HG02943 (cell line): ENCODE data around the gene MOCOS.
"Not testable (repeated sequence)": the region's sequence is repeated elsewhere in the genome, so short reads cannot be mapped to it uniquely, and the experiment has no call there.

Source experiments
- ATAC-seq: cut with Tn5 transposase; IDR thresholded peaks from one replicate; pipeline ENCODE4 v1.9.1; 2021; ENCODE audit warnings: mild to moderate bottlenecking, low read depth, moderate library complexity; ENCODE audit not compliant: unreplicated experiment

MOCOS gene

GRCh38 chr18:36199691-36200295 is 12.5 kb downstream of the MOCOS start:
- ATAC-seq: no peak

- ATAC-seq: no peak
These were observed 13.1 kb downstream of the MOCOS start for GRCh38 chr18:36200354-36200771.

DNA sequence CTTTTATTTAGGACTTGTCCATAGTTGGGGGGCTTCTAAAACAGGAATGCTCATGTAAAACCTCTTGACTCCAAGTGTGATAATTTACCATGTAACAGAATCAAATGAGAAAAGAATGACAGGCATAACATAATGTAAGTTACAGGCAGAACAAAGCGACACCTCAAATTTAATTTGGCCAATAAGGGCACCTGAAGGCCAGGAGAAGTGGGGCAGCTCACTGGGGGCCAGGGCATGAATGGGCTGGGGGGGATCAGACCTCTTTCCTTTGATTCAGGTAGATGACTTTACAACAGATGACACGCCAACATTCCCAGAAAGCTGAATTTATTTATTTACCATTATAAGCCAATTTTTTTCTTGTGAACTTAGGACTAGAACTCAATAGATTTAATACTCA is 14.5 kb downstream of the MOCOS start:
- ATAC-seq: no peak

DNA sequence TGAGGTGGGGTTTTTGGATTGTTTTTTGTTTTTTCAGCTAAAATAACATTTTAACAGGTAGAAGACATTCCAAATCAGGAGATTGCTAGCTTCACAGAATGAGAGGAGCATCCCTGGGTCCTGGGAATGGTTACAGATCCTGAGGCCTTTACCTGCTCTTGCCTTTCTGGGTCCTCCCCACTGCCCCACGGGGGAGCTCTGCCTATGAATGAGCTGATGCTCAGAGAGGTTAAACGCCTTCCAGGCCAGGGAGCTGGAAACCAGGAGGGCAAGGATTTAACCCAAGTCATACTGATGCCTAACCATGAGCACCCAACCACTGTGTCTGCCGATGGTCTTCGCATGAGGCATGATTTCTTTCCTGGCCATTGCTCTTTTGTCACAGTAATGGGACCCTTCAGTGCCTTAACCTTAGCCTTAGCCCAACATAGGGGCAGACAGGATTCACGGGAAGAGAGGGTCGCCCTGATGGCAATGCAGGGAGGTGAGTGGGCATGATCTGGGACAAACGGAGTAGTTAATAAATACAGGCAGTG is 16.1 kb downstream of the MOCOS start:
- ATAC-seq: no peak

DNA sequence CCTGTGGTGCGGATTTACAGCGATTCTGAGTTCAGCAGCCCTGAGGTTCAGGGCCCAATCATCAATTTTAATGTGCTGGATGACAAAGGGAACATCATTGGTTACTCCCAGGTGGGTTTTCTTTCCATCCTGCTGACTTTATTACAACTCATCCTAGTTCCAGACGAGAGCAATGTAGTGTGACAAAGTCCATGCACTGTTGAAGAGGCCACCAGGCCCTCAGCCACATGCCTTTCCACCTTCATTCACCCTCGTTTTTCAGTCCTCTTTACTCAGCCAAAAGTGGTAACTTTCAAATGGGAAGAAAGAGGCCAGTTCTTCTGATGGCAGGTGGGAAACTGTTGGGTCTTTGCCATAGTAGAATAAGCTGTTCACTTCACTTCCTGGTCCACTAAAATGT is 17.9 kb downstream of the MOCOS start:
- no peak for ATAC-seq

DNA sequence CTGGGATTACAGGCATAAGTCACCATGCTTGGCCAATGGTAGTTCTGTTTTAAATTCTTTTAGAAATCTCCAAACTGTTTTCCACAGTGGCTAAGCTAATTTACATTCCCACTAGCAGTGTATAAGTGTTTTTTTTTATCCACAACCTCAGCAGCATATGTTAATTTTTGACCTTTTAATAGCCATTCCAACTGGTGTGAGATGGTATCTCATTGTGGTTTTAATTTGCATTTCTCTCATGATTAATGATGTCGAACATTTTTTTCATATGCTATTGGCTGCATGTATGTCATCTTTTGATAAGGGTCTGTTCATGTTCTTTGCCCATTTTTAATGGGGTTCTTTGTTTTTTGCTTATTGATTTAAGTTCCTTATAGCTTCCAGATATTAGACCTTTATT is 20.0 kb downstream of the MOCOS start:
- no peak for ATAC-seq

DNA sequence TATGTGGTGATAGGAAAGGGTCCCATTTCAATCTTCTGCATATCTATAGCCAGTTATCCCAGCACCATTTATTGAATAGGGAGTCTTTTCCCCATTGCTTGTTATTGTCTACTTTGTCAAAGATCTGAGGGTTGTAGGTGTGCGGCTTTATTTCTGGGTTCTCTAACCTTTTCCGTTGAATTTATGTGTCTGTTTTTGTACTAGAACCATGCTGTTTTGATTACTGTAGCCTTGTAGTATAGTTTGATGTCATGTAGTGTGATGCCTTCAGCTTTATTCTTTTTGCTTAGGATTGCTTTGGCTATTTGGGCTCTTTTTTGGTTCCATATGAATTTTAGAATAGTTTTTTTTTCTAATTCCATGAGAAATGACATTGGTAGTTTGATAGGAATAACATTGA is 20.7 kb downstream of the MOCOS start:
- not testable (repeated sequence) for ATAC-seq

GRCh38 chr18:36211612-36212065 is 24.3 kb downstream of the MOCOS start:
- no peak for ATAC-seq

DNA sequence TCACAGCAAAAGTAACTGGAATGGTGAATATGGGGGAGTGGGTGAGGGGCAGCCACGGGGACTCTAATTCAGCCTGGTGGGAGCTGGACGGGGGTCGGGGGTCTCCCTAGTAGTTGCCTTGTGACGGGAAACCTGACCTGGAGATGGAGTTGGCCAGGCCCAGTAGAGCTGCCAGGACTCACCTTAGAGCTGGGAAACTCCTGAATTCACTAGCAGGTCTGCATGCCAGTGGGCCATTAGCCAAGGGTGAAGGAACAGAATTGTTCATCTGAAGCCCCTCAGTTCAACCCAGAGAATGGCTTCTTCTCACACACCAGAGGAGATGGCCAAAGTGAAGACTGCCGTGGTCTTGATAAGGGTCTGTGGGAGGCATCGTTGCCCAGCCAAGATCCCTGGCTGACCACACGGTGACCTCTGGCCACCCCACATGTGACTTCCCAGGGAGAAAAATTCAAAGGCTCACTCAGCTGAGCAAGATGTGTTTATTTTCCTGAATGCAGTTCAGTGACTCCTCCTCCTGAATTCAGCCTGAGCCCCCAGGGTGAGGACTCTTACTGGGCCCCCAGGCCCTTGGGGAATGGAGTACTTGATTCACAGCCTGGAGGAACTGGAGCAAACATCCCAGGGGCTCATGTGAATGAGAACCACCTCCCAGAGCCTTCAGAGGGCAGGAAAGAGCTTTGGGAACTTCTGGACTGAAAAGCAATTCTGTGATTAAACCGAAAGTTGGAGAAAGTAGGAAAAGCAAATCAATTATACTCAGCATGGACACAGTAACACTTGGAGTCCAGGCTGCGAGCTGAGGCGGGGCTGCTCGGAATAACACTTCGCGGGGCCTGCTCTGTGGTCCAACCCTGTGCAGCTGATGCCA is 25.2 kb downstream of the MOCOS start:
- ATAC-seq: no peak

- ATAC-seq: no peak
These were observed 27.5 kb downstream of the MOCOS start for GRCh38 chr18:36214811-36215210.

- no peak for ATAC-seq
These were observed 28.3 kb downstream of the MOCOS start for GRCh38 chr18:36215577-36215976.

- ATAC-seq: no peak
These were observed 30.1 kb downstream of the MOCOS start for GRCh38 chr18:36217348-36217747.

DNA sequence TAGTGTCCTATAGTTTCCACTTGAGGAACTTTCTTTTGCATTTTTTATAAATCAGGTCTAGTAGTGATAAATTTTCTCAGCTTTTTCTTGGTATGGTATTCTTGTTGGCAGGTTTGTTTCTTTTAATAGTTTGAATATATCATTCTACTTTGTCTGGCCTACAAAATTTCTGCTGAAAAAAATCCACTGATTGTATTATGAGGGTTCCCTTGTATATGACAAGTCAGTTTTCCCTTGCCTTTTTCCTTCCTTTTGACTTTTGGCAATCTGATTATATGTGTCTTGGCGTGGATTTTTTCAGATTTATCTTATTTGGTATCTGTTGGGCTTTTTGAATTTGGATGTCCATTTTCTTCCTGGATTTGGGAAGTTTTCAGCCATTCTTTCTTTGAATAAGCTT is 41.9 kb downstream of the MOCOS start:
- no peak for ATAC-seq

DNA sequence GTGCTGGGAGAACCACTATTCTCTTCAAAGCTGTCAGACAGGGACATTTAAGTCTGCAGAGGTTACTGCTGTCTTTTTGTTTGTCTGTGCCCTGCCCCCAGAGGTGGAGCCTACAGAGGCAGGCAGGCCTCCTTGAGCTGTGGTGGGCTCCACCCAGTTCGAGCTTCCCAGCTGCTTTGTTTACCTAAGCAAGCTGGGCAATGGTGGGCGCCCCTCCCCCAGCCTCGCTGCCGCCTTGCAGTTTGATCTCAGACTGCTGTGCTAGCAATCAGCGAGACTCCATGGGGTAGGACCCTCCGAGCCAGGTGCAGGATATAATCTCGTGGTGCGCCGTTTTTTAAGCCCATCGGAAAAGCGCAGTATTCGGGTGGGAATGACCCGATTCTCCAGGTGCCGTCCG is 53.2 kb downstream of the MOCOS start:
- not testable (repeated sequence) for ATAC-seq

DNA sequence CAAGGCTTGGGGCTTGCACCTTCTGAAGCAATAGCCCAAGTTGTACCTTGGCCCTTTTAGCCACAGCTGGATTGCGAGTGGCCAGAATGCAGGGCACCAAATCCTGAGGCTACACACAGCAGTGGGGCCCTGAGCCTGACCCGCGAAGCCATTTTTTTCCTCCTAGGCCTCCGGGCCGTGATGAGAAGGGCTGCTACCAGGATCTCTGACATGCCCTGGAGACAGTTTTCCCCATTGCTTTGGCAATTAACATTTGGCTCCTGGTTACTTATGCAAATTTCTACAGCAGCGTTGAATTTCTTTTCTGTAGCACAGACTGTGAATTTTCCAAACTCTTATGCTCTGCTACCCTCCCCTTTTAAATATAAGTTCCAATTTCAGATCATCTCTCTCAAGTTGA is 54.5 kb downstream of the MOCOS start:
- no peak for ATAC-seq

GRCh38 chr18:36247036-36247435 is 59.7 kb downstream of the MOCOS start:
- ATAC-seq: no peak

GRCh38 chr18:36249392-36249791 is 62.1 kb downstream of the MOCOS start:
- no peak for ATAC-seq

DNA sequence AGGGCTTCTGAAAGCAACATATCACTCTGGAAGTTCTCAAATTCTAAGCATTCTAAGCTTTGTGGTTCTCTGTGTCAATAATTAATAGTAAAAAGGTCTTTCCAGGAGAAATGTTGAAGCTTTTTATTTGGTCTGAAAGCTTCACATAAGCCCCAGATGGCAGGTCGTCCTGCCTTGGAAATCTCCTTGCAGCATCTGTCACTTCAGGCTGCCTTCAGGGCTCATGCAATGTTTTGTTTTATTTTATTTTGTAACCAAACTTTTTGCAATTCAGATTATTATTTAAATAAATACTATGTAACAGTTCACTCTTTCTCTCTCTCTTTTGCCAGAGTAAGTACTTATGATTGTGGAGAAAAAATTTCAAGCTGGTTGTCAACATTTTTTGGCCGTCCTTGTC is 63.5 kb downstream of the MOCOS start:
- no peak for ATAC-seq

DNA sequence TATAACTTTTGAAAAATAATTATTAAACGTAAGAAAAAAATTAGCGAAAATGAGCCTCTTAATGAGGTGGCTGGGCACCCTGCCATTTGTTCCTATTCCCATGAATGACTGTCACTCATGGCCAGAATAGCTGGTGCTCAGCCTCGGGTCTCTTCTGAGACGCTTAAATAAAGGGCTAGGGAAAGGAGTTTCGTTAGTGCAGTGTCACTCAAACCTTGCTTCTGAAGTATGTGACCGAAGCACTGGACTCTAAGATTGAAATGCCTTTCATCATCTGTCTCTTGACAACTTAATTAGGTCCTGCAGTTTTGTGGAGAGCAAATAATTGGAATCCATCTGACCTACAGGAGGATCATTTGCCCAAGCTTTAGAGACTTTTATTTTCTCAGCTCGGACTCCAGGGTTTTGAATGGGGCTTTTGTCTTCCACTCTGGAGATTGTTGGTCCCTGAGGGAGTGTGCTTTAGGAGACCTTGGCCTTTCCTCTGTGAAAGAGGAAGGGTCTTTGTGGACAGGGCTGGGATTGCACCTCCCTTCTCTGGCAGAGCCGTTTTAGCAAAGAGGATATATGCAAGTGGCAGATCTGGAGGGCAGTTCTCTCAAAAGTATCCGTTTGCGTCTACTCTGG is 67.9 kb downstream of the MOCOS start:
- ATAC-seq: no peak

DNA sequence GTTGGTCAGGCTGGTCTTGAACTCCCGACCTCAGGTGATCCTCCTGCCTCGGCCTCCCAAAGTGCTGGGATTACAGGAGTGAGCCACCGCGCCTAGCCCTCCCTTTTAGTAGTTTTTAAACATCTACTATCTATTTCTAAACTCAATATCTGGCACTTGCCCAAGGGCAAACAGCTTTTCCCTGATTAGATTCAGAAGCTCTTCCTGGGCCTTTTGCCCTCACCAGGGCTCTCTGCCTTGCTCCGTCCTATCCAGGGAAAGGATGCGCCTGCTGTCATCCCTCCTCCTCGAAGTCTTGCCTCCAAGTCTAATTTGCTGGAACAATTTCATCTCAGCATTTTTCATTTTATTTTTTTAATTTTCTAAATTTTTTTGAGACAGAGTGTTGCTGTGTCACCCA is 68.8 kb downstream of the MOCOS start:
- ATAC-seq: no peak

DNA sequence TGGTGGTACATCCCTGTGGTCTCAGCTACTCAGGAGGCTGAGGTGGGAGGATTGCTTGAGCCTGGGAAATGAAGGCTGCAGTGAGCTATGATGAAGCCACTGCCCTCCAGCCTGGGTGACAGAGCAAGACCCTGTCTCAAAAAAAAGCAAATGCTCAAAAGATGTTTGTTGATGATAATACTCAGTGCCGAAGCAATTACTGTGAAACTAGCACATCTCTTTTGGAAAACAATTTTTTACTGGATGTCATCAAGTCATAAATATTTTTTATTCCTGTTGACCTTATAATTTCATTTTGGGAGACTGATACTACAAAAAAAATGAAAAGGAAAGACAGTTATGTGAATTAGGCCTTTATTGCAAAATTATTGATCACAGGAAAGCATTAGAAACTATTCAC is 75.7 kb downstream of the MOCOS start:
- no peak for ATAC-seq
